Peyer's patch (tissue), 4 donors: Measurements from ENCODE around the gene HMG20B.

Experiments
- CTCF ChIP-seq, 6 experiments: fragments of 450-650 bp in 4 of 6; fragments of 200-600 bp in 2 of 6; sonication (generic) in 1 of 6; IDR thresholded peaks; one replicate each; pipeline ENCODE4 v1.5.1; 2017 to 2019; ENCODE audit warnings: antibody characterized with exemption in 6 of 6, mild to moderate bottlenecking in 3 of 6, moderate library complexity in 1 of 6
- POLR2A ChIP-seq, 2 donors: fragments of 450-650 bp; IDR thresholded peaks; one replicate each; pipeline ENCODE4 v1.5.1; 2017; ENCODE audit warnings: antibody characterized with exemption in 2 of 2, mild to moderate bottlenecking in 2 of 2, moderate library complexity in 2 of 2

GRCh38 chr19:3604227-3604986 is 31.7 kb downstream of the HMG20B start:
- TF ChIP-seq CTCF (IDR thresholded peaks at IDR 0.05) (no peak), POLR2A (IDR thresholded peaks at IDR 0.05) (no peak)
